ENCODE results near the gene CCDC178.

- TF ChIP-seq CTCF (IDR thresholded peaks at IDR 0.05; ENCODE audit: low read length) = no peak
- TF ChIP-seq EZH2 (IDR thresholded peaks at IDR 0.05; ENCODE audit: borderline replicate concordance, low read length) = no peak
These were observed 389.1 kb downstream of the CCDC178 start for GRCh38 chr18:33051407-33051806.
